NT2/D1 (cell line): Measurements from ENCODE around the gene GPR21.

Experiments
- DNase-seq: peaks from one replicate; pipeline ENCODE4 v3.0.0-alpha.2; 2011; ENCODE audit warnings: low read depth, low spot score
- H3K27me3 ChIP-seq: 2 replicates; pipeline ENCODE4 v1.6.0; 2011; ENCODE audit warnings: mild to moderate bottlenecking; ENCODE audit not compliant: insufficient read length, insufficient read depth
- H3K36me3 ChIP-seq: 2 replicates; pipeline ENCODE4 v1.6.1; 2011; ENCODE audit warnings: mild to moderate bottlenecking, low read length, mixed read lengths; ENCODE audit not compliant: insufficient read depth, insufficient read length
- H3K4me1 ChIP-seq: 2 replicates; pipeline ENCODE4 v1.5.1; 2011; ENCODE audit not compliant: insufficient read depth, insufficient read length
- H3K4me3 ChIP-seq: 2 replicates; pipeline ENCODE4 v1.5.1; 2011; ENCODE audit warnings: low read depth; ENCODE audit not compliant: insufficient read length
- H3K9ac ChIP-seq: 2 replicates; pipeline ENCODE4 v1.6.0; 2011; ENCODE audit warnings: low read depth; ENCODE audit not compliant: insufficient read length
- H3K9me3 ChIP-seq: 2 replicates; pipeline ENCODE4 v1.5.1; 2011; ENCODE audit warnings: mild to moderate bottlenecking, low read length; ENCODE audit not compliant: insufficient read depth
- SUZ12 ChIP-seq: IDR thresholded peaks from 2 replicates; pipeline ENCODE4 v1.6.1; 2011; ENCODE audit not compliant: insufficient read length, insufficient read depth; ENCODE audit errors: extremely low read depth
- YY1 ChIP-seq: IDR thresholded peaks from 2 replicates; pipeline ENCODE4 v1.6.1; 2011; ENCODE audit not compliant: insufficient read length, insufficient read depth
- ZNF274 ChIP-seq: IDR thresholded peaks from 2 replicates; pipeline ENCODE4 v1.6.1; 2011; ENCODE audit warnings: mild to moderate bottlenecking, low read depth, low read length

GPR21 gene

GRCh38 chr9:123031963-123032362 lies 1.5 kb upstream of the GPR21 start:
- no peak for DNase-seq
- TF ChIP-seq ZNF274 (no peak), YY1 (no peak), SUZ12 (no peak)

GRCh38 chr9:123033864-123034601 lies 566 bp downstream of the GPR21 start:
- Histone ChIP-seq H3K9ac (no peak overlapping the region), H3K9me3 (no peaks in the 10 kb centered on the region), H3K4me1 (no peaks in the 10 kb centered on the region), H3K27me3 (no peaks in the 10 kb centered on the region), H3K4me3 (no peak overlapping the region), H3K36me3 (peaks cover 17% of the 10 kb centered on the region)
- no peak for DNase-seq
- TF ChIP-seq YY1 (no peak), SUZ12 (no peak), ZNF274 (no peak)

More at GRCh38 chr9:123031963-123032362, 1.5 kb upstream of the GPR21 start:
- H3K4me3 ChIP-seq = no peak overlapping the region
- H3K4me1 ChIP-seq = no peaks in the 10 kb centered on the region
- no peaks in the 10 kb centered on the region for H3K9me3 ChIP-seq
- H3K27me3 ChIP-seq = no peaks in the 10 kb centered on the region
- H3K36me3 ChIP-seq = peaks cover 17% of the 10 kb centered on the region
- H3K9ac ChIP-seq = no peak overlapping the region

- Histone ChIP-seq H3K9ac (no peak overlapping the region), H3K4me1 (no peaks in the 10 kb centered on the region)
Measured at GRCh38 chr9:123034881-123035510, 1.5 kb downstream of the GPR21 start.

GRCh38 chr9:123035791-123036190 lies 2.3 kb downstream of the GPR21 start:
- DNase-seq = no peak
- no peaks in the 10 kb centered on the region for H3K4me1 ChIP-seq
- H3K9me3 ChIP-seq = no peaks in the 10 kb centered on the region
- TF ChIP-seq YY1 (no peak), SUZ12 (no peak), ZNF274 (no peak)
- H3K36me3 ChIP-seq = peaks cover 17% of the 10 kb centered on the region
- H3K4me3 ChIP-seq = no peak overlapping the region
- no peak overlapping the region for H3K9ac ChIP-seq
- H3K27me3 ChIP-seq = no peaks in the 10 kb centered on the region

More at GRCh38 chr9:123034881-123035510, 1.5 kb downstream of the GPR21 start:
- Histone ChIP-seq H3K27me3 (no peaks in the 10 kb centered on the region), H3K4me3 (no peak overlapping the region), H3K36me3 (peaks cover 17% of the 10 kb centered on the region), H3K9me3 (no peaks in the 10 kb centered on the region)
- no peak for DNase-seq
- no peak for TF ChIP-seq SUZ12

GRCh38 chr9:123036893-123037545 lies 3.6 kb downstream of the GPR21 start:
- peaks cover 21% of the 10 kb centered on the region for H3K36me3 ChIP-seq
- H3K9ac ChIP-seq = no peak overlapping the region
- no peaks in the 10 kb centered on the region for H3K27me3 ChIP-seq
- H3K4me3 ChIP-seq = no peak overlapping the region
- no peak for DNase-seq
- no peaks in the 10 kb centered on the region for H3K4me1 ChIP-seq
- TF ChIP-seq SUZ12 (no peak), YY1 (no peak), ZNF274 (no peak)
- no peaks in the 10 kb centered on the region for H3K9me3 ChIP-seq

GRCh38 chr9:123039617-123040219 lies 6.3 kb downstream of the GPR21 start:
- H3K4me1 ChIP-seq = no peaks in the 10 kb centered on the region
- H3K36me3 ChIP-seq = peaks cover 15% of the 10 kb centered on the region
- H3K27me3 ChIP-seq = no peaks in the 10 kb centered on the region
- no peak overlapping the region for H3K4me3 ChIP-seq
- no peak overlapping the region for H3K9ac ChIP-seq
- TF ChIP-seq SUZ12 (no peak), ZNF274 (no peak), YY1 (no peak)
- DNase-seq = no peak
- H3K9me3 ChIP-seq = no peaks in the 10 kb centered on the region

- H3K9ac ChIP-seq = no peak overlapping the region
- peaks cover 7% of the 10 kb centered on the region for H3K36me3 ChIP-seq
Measured at GRCh38 chr9:123040801-123041200, 7.3 kb downstream of the GPR21 start.

More at GRCh38 chr9:123040801-123041200, 7.3 kb downstream of the GPR21 start:
- no peak for TF ChIP-seq ZNF274
- TF ChIP-seq SUZ12 = no peak
- TF ChIP-seq YY1 = no peak
- no peaks in the 10 kb centered on the region for H3K4me1 ChIP-seq
- H3K4me3 ChIP-seq = no peak overlapping the region
- H3K27me3 ChIP-seq = no peaks in the 10 kb centered on the region
- DNase-seq = no peak
- H3K9me3 ChIP-seq = no peaks in the 10 kb centered on the region
